Measurements from ENCODE around the gene CPS1.

DNA sequence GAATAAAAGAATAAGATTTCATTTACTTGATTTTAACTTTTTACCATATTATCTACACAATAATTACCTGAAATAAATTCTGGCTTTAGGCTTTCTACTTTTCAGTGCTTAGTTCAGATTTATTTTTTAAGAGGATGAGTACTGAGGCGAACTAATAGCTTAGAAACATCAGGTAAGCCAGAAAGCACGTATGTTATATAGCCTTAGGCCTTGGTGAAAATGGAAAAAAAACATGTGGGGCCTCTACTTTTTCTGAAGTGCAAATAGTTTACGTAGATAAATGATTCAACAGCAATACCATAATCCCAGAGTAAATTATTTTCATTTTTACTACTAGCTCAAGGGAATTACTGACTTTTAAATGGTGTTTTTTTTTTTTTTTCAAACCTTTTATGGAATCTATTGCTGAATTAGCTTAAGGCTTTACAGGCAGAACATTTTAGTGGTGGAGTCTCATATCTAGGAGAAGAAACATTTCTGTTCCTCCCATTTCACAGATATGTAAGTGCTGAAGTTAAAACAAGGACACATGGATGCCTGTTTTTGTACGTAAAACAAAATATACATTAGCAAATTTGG lies 6.2 kb downstream of the CPS1 start:
- TF ChIP-seq CTCF (conservative IDR thresholded peaks at IDR 0.05; ENCODE audit: low read depth, low read length) (no peak), EZH2 (IDR thresholded peaks at IDR 0.05; ENCODE audit: borderline replicate concordance, low read depth, low read length, poor library complexity, severe bottlenecking) (no peak)

All from A673 (cell line).